Hepatocyte (in vitro differentiated cells): ENCODE results near the gene CCDC142. TPM values are rescaled to one million over a fixed set of nuclear protein-coding genes. Genes with fewer than 3 reads are reported as not detected.

Experiments used
- DNase-seq: peaks from one replicate; pipeline ENCODE4 v3.0.0-alpha.2; 2016; ENCODE audit warnings: low spot score
- H2AFZ ChIP-seq: fragments of 200-600 bp; sonication (generic); 2 replicates; pipeline ENCODE4 v1.6.0; 2016; ENCODE audit warnings: antibody characterized with exemption, mild to moderate bottlenecking
- H3K27ac ChIP-seq: fragments of 200-600 bp; sonication (generic); 2 replicates; pipeline ENCODE4 v1.5.1; 2016; ENCODE audit warnings: mild to moderate bottlenecking
- H3K27me3 ChIP-seq: fragments of 200-600 bp; sonication (generic); 2 replicates; pipeline ENCODE4 v1.6.1; 2016
- H3K36me3 ChIP-seq: fragments of 200-600 bp; sonication (generic); replicated peaks from 2 replicates; pipeline ENCODE4 v1.5.1; 2016; ENCODE audit warnings: low read depth; ENCODE audit not compliant: insufficient read depth
- H3K4me1 ChIP-seq: fragments of 200-600 bp; sonication (generic); 2 replicates; pipeline ENCODE4 v1.5.1; 2016; ENCODE audit warnings: mild to moderate bottlenecking, moderate library complexity; ENCODE audit not compliant: insufficient read depth
- H3K4me2 ChIP-seq: fragments of 200-600 bp; sonication (generic); 2 replicates; pipeline ENCODE4 v1.6.0; 2016
- H3K4me3 ChIP-seq: fragments of 200-600 bp; sonication (generic); 2 replicates; pipeline ENCODE4 v1.5.1; 2016; ENCODE audit warnings: mild to moderate bottlenecking
- H3K79me2 ChIP-seq: fragments of 200-600 bp; sonication (generic); 2 replicates; pipeline ENCODE4 v1.6.0; 2017; ENCODE audit warnings: mild to moderate bottlenecking
- H3K9me2 ChIP-seq: fragments of 200-600 bp; sonication (generic); replicated peaks from 2 replicates; pipeline ENCODE4 v1.6.0; 2017; ENCODE audit warnings: mild to moderate bottlenecking; ENCODE audit not compliant: insufficient read depth
- H3K9me3 ChIP-seq: fragments of 200-600 bp; sonication (generic); 2 replicates; pipeline ENCODE4 v1.5.1; 2016; ENCODE audit warnings: low read depth, mild to moderate bottlenecking
- H4K20me1 ChIP-seq: fragments of 200-600 bp; sonication (generic); 2 replicates; pipeline ENCODE4 v1.6.0; 2016; ENCODE audit warnings: mild to moderate bottlenecking; ENCODE audit not compliant: insufficient read depth, poor library complexity, severe bottlenecking
- EZH2 ChIP-seq: fragments of 200-600 bp; sonication (generic); IDR thresholded peaks from 2 replicates; pipeline ENCODE4 v1.6.1; 2016; ENCODE audit warnings: antibody characterized with exemption, mild to moderate bottlenecking, borderline replicate concordance
- EZH2phosphoT487 ChIP-seq: fragments of 200-600 bp; sonication (generic); IDR thresholded peaks from one replicate; pipeline ENCODE4 v1.6.1; 2018; ENCODE audit warnings: antibody characterized with exemption, mild to moderate bottlenecking, low read depth, moderate library complexity; ENCODE audit not compliant: unreplicated experiment, severe bottlenecking
- WGBS: methylation state at CpG from one replicate; pipeline ENCODE4 v1.1.6; 2016; ENCODE audit warnings: low lambda C conversion rate; ENCODE audit errors: missing lambda C conversion rate; 5-methylcytosine and 5-hydroxymethylcytosine counted together
- polyA plus RNA-seq: library from polyadenylated mRNA; unstranded; fragments of >200 nt; fragmentation: Nextera tagmentation; extraction: Ambion mirVana; gene quantifications from 2 replicates; pipeline ENCODE4 v1.2.1, GENCODE V29; 2016
- total RNA-seq: library from RNA; depleted of rRNA; stranded (reverse); fragments of >200 nt; gene quantifications from 2 replicates; pipeline ENCODE4 v1.2.3, GENCODE V29; 2014
- TF ChIP-seq, protein P1 (sequence below): fragments of 200-600 bp; sonication (generic); IDR thresholded peaks from 2 replicates; pipeline ENCODE4 v1.5.1; 2016; ENCODE audit warnings: antibody characterized with exemption, mild to moderate bottlenecking; ENCODE audit not compliant: poor library complexity

The CCDC142 gene
- total and polyA plus RNA-seq, 2 experiments from 2014 or later: 11.6 to 16.6 TPM

DNA sequence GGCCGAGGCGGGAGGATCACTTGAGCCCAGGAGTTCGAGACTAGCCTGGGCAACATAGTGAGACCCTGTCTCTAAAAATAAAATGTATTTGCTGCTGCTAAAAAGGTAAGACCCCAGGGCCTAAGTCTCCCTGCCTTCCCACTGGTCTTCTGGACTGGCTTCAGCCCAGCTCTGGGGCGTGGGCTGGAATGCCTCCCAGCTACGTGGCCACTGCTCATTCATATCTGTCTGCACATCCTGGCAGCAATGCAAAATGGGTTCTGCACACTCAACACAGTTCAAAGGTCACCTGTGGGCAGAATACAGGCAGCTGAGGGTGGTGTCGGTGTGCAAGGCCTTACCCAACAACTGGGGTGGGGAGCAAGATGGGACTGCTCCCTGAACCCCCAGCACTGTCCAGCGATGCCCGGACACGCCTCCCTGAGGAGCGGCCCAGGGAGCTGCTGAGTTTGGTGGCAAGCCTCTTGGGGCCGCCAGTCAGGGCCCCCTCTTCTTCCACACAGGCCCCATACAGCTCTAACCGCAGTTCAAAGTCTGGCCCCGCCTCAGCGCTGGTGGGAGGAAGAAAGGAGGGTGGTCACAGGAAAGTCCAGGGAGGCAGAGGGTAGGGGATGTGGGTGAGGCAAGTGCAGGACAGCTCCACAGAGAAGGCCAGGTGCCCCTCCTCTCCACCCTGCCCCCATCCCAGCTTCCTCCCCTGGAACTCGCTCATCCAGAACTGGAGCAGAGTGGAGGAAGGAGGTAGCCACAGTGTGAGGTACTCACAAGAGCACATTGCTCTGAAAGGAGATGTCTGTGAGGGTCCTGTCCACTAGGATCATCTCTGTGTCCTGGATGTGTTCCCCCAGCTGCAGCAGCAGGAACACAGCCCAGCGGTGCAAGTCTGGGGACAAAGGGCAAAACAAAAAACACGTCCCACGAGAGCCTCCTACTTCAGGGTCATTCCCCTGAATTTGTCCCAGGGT lies 53.0 kb downstream of the CCDC142 start:
- Histone ChIP-seq H3K4me3 (no peak overlapping the region), H3K79me2 (peaks cover 29% of the 10 kb centered on the region), H3K4me1 (peaks cover 16% of the 10 kb centered on the region), H3K4me2 (no peak overlapping the region), H2AFZ (no peak overlapping the region), H3K27ac (peak overlapping the region; percentile 69), H4K20me1 (peaks cover 12% of the 10 kb centered on the region), H3K36me3 (no peaks in the 10 kb centered on the region), H3K9me3 (no peaks in the 10 kb centered on the region), H3K9me2 (no peaks in the 10 kb centered on the region), H3K27me3 (no peaks in the 10 kb centered on the region)
- TF ChIP-seq EZH2phosphoT487: no peak
- TF ChIP-seq, protein P1, sequence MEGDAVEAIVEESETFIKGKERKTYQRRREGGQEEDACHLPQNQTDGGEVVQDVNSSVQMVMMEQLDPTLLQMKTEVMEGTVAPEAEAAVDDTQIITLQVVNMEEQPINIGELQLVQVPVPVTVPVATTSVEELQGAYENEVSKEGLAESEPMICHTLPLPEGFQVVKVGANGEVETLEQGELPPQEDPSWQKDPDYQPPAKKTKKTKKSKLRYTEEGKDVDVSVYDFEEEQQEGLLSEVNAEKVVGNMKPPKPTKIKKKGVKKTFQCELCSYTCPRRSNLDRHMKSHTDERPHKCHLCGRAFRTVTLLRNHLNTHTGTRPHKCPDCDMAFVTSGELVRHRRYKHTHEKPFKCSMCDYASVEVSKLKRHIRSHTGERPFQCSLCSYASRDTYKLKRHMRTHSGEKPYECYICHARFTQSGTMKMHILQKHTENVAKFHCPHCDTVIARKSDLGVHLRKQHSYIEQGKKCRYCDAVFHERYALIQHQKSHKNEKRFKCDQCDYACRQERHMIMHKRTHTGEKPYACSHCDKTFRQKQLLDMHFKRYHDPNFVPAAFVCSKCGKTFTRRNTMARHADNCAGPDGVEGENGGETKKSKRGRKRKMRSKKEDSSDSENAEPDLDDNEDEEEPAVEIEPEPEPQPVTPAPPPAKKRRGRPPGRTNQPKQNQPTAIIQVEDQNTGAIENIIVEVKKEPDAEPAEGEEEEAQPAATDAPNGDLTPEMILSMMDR: no peak
- no peak for TF ChIP-seq EZH2
- DNase-seq: peak; percentile 54
- WGBS: 85% methylated on average over 18 of the region's 18 CpGs

DNA sequence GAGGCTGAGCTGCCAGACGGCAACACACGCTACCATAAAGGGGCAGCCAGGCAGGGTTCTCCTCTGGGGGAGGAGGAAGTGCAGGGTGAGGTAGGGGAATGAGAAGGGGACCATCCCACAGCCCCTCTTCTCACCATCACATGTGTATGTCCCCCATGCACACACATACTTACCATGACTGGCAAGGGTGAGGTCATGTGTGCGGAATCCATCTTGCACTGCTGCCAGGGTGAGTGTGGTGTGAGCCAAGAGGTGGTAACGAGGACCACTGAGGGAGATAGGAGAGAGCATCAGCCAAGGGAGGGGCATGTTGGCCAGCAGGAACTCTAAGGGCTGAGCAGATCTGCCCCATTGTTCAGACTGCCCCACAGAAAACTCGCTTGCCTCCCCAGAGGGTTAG lies 54.1 kb downstream of the CCDC142 start:
- H3K4me1 ChIP-seq: peaks cover 16% of the 10 kb centered on the region

DNA sequence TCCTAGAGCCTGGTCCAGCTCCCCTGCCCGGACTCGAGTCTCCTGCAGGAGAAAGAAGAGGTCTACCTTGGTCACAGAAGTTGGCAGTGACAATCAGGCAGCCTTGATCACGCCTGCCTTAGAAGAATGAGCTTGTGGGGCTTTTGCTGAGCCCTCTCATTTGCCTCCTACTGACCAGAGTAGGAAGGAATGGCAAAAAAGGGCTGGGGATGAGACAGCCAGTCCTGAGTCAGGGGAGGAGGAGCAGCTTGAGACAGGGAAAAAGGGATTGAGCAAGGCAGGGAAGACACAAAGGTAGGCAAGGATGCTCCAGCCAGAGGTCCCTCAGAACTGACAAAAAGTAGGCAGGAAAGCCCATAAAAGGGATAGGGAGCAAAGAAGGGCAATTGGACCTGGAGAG lies 55.2 kb downstream of the CCDC142 start:
- no peaks in the 10 kb centered on the region for H3K9me2 ChIP-seq
- WGBS: 88% methylated on average over 3 of the region's 3 CpGs
- H3K27me3 ChIP-seq: no peaks in the 10 kb centered on the region

More for the DNA sequence above, 54.1 kb downstream of the CCDC142 start:
- no peak overlapping the region for H3K4me2 ChIP-seq
- H3K9me2 ChIP-seq: no peaks in the 10 kb centered on the region
- 87% methylated on average over 5 of the region's 5 CpGs for WGBS
- DNase-seq: no peak
- H2AFZ ChIP-seq: no peak overlapping the region
- H3K79me2 ChIP-seq: peaks cover 18% of the 10 kb centered on the region
- H3K4me3 ChIP-seq: no peak overlapping the region
- H3K9me3 ChIP-seq: no peaks in the 10 kb centered on the region
- H3K27me3 ChIP-seq: no peaks in the 10 kb centered on the region
- TF ChIP-seq EZH2phosphoT487 (no peak), EZH2 (no peak)
- TF ChIP-seq, protein P1: no peak
- no peak overlapping the region for H3K27ac ChIP-seq
- no peaks in the 10 kb centered on the region for H3K36me3 ChIP-seq
- peaks cover 4% of the 10 kb centered on the region for H4K20me1 ChIP-seq

More for the DNA sequence above, 55.2 kb downstream of the CCDC142 start:
- H3K36me3 ChIP-seq: no peaks in the 10 kb centered on the region
- H3K4me1 ChIP-seq: peaks cover 16% of the 10 kb centered on the region
- H3K9me3 ChIP-seq: no peaks in the 10 kb centered on the region
- TF ChIP-seq EZH2 (no peak), EZH2phosphoT487 (no peak)
- TF ChIP-seq, protein P1: no peak
- H3K4me2 ChIP-seq: no peak overlapping the region
- no peak overlapping the region for H3K4me3 ChIP-seq
- peaks cover 12% of the 10 kb centered on the region for H3K79me2 ChIP-seq
- H2AFZ ChIP-seq: no peak overlapping the region
- peaks cover 1% of the 10 kb centered on the region for H4K20me1 ChIP-seq
- DNase-seq: no peak
- H3K27ac ChIP-seq: no peak overlapping the region
